MM.1S (cell line): ENCODE results near the gene RNU2-63P.

Experiments
- EZH2 ChIP-seq: fragments of 300-600 bp; sonication (generic); optimal IDR thresholded peaks from 2 replicates; pipeline ENCODE3; 2017; ENCODE audit warnings: low read depth, mild to moderate bottlenecking, antibody characterized with exemption, low read length, mixed read lengths
- EZH2phosphoT487 ChIP-seq: fragments of 300-600 bp; sonication (generic); IDR thresholded peaks from 2 replicates; pipeline ENCODE4 v1.6.1; 2018; ENCODE audit warnings: antibody characterized with exemption, low read length
- TF ChIP-seq, protein P1 (sequence below): fragments of 300-600 bp; sonication (generic); IDR thresholded peaks from 2 replicates; pipeline ENCODE4 v1.5.1; 2016; ENCODE audit warnings: antibody characterized with exemption, low read length, mixed read lengths

DNA sequence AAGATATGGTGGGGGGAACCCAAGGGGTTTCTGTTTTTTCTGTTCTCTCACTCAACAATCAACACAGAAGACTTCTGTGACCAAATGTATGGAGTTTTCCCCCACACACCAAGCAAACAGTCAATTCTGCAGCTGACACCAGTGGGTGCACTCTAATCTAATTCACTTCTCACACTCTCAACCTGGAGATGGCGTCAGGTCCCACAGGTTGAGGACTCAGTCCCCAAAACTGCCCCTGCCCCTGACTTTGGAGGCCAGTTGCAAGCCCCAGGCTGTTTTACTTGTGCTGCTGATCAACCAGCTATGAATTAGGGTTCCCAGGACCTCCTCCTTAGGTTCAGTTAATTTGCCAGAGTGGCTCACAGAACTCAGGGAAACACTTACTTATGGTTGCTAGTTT lies 6.2 kb downstream of the RNU2-63P start:
- TF ChIP-seq EZH2, result no peak
- TF ChIP-seq, protein P1, sequence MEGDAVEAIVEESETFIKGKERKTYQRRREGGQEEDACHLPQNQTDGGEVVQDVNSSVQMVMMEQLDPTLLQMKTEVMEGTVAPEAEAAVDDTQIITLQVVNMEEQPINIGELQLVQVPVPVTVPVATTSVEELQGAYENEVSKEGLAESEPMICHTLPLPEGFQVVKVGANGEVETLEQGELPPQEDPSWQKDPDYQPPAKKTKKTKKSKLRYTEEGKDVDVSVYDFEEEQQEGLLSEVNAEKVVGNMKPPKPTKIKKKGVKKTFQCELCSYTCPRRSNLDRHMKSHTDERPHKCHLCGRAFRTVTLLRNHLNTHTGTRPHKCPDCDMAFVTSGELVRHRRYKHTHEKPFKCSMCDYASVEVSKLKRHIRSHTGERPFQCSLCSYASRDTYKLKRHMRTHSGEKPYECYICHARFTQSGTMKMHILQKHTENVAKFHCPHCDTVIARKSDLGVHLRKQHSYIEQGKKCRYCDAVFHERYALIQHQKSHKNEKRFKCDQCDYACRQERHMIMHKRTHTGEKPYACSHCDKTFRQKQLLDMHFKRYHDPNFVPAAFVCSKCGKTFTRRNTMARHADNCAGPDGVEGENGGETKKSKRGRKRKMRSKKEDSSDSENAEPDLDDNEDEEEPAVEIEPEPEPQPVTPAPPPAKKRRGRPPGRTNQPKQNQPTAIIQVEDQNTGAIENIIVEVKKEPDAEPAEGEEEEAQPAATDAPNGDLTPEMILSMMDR, result no peak
- no peak for TF ChIP-seq EZH2phosphoT487
